Prostate gland (tissue), 2 donors: ENCODE data around the gene ENOX1. TPM values are rescaled to one million over a fixed set of nuclear protein-coding genes. Genes with fewer than 3 reads are reported as not detected.
A peak's percentile ranks its signal among the peaks of the same experiment; 100 is the strongest.

ENCODE experiments used
- DNase-seq: peaks from one replicate; pipeline ENCODE4 v3.0.0-alpha.2; 2019; ENCODE audit warnings: low spot score
- H3K27ac ChIP-seq, 2 donors: fragments of 200-600 bp; sonication (generic); 2 replicates each; pipeline ENCODE4 v1.5.1; 2017 to 2019
- H3K27me3 ChIP-seq: fragments of 200-600 bp; sonication (generic); replicated peaks from 2 replicates; pipeline ENCODE4 v1.5.1; 2019; ENCODE audit not compliant: insufficient read depth
- H3K36me3 ChIP-seq, 2 donors: fragments of 200-600 bp; sonication (generic); 1 replicate in 1 of 2; 2 replicates in 1 of 2; pipeline versions ENCODE4 v1.5.1 to v1.8.1; 2017 to 2019
- H3K4me1 ChIP-seq: fragments of 200-600 bp; sonication (generic); replicated peaks from 2 replicates; pipeline ENCODE4 v1.5.1; 2019
- H3K4me3 ChIP-seq, 2 donors: fragments of 200-600 bp; sonication (generic); 2 replicates each; pipeline ENCODE4 v1.5.1; 2017 to 2019
- H3K9me3 ChIP-seq: fragments of 200-600 bp; sonication (generic); 2 replicates; pipeline ENCODE4 v1.5.1; 2017
- CTCF ChIP-seq, 4 experiments: fragments of 200-600 bp in 2 of 4; fragments of 450-650 bp in 2 of 4; sonication (generic) in 2 of 4; IDR thresholded peaks; 1 replicate in 3 of 4; 2 replicates in 1 of 4; pipeline ENCODE4 v1.5.1; 2016 to 2019; ENCODE audit warnings: antibody characterized with exemption in 4 of 4, mild to moderate bottlenecking in 2 of 4, moderate library complexity in 2 of 4
- POLR2A ChIP-seq: fragments of 450-650 bp; IDR thresholded peaks from one replicate; pipeline ENCODE4 v1.6.1; 2016; ENCODE audit warnings: antibody characterized with exemption, mild to moderate bottlenecking
- POLR2AphosphoS5 ChIP-seq: sonication (generic); formaldehyde crosslinking; IDR thresholded peaks from one replicate; pipeline ENCODE4 v1.6.1; 2017; ENCODE audit warnings: antibody characterized with exemption
- WGBS: methylation state at CpG from one replicate; pipeline ENCODE4 v1.1.5; 2018; 5-methylcytosine and 5-hydroxymethylcytosine counted together
- intact Hi-C: fragments of 100-400 bp; cut with DNase I; formaldehyde crosslinking; loops from one replicate; pipeline ENCODE4 v1.14.2; 2022
- total RNA-seq, 2 donors: library from RNA; depleted of rRNA; stranded (reverse); fragments of >200 nt; gene quantifications; one replicate each; pipeline ENCODE4 v1.1.0, GENCODE V29; 2016

ENOX1 gene
- total RNA-seq, 2 donors from 2014 or later = 4.5 to 5.3 TPM

- Histone ChIP-seq H3K27ac (no peak overlapping the region), H3K4me3 (no peak overlapping the region), H3K4me1 (no peaks in the 10 kb centered on the region), H3K36me3 (no peaks in the 10 kb centered on the region), H3K27me3 (no peaks in the 10 kb centered on the region), H3K9me3 (no peaks in the 10 kb centered on the region)
- DNase-seq = no peak
- TF ChIP-seq CTCF (IDR thresholded peaks at IDR 0.05) = no peak
- no peak for TF ChIP-seq POLR2A
- TF ChIP-seq POLR2AphosphoS5 = no peak
- intact Hi-C loops = no loop called here
- 37% methylated on average over 2 of the region's 2 CpGs for WGBS
These were observed 249.6 kb downstream of the ENOX1 start for GRCh38 chr13:43537124-43537523.

- no peaks in the 10 kb centered on the region for H3K36me3 ChIP-seq
- H3K9me3 ChIP-seq = no peaks in the 10 kb centered on the region
- H3K4me3 ChIP-seq = no peak overlapping the region
- no peaks in the 10 kb centered on the region for H3K4me1 ChIP-seq
- no peak overlapping the region for H3K27ac ChIP-seq
- peak; percentile 66 for TF ChIP-seq POLR2AphosphoS5
- no peak for TF ChIP-seq CTCF (IDR thresholded peaks at IDR 0.05)
- intact Hi-C loops = no loop called here
- DNase-seq = no peak
- H3K27me3 ChIP-seq = no peaks in the 10 kb centered on the region
These were observed 257.0 kb downstream of the ENOX1 start for GRCh38 chr13:43529796-43530195.

GRCh38 chr13:43528992-43529391 lies 257.8 kb downstream of the ENOX1 start:
- no peaks in the 10 kb centered on the region for H3K9me3 ChIP-seq
- intact Hi-C loops = no loop called here
- no peaks in the 10 kb centered on the region for H3K36me3 ChIP-seq
- H3K4me1 ChIP-seq = no peaks in the 10 kb centered on the region
- 92% methylated on average over 6 of the region's 6 CpGs for WGBS
- no peak for TF ChIP-seq CTCF (IDR thresholded peaks at IDR 0.05)
- H3K4me3 ChIP-seq = no peak overlapping the region
- H3K27me3 ChIP-seq = no peaks in the 10 kb centered on the region
- no peak overlapping the region for H3K27ac ChIP-seq
- DNase-seq = no peak

- no peak for DNase-seq
- Histone ChIP-seq H3K4me3 (no peak overlapping the region), H3K36me3 (no peaks in the 10 kb centered on the region), H3K27ac (no peak overlapping the region), H3K4me1 (no peaks in the 10 kb centered on the region), H3K9me3 (no peaks in the 10 kb centered on the region), H3K27me3 (no peaks in the 10 kb centered on the region)
- intact Hi-C loops = no loop called here
- no peak for TF ChIP-seq CTCF (IDR thresholded peaks at IDR 0.05)
- no peak for TF ChIP-seq POLR2A
- TF ChIP-seq POLR2AphosphoS5 = no peak
These were observed 264.0 kb downstream of the ENOX1 start for GRCh38 chr13:43522788-43523187.

- intact Hi-C loops = no loop called here
- WGBS = 53% methylated on average over 5 of the region's 5 CpGs
- no peak for DNase-seq
- no peaks in the 10 kb centered on the region for H3K4me1 ChIP-seq
- no peaks in the 10 kb centered on the region for H3K27me3 ChIP-seq
- TF ChIP-seq CTCF (IDR thresholded peaks at IDR 0.05) (no peak), POLR2AphosphoS5 (no peak), POLR2A (no peak)
- H3K4me3 ChIP-seq = no peak overlapping the region
- no peaks in the 10 kb centered on the region for H3K36me3 ChIP-seq
- H3K27ac ChIP-seq = no peak overlapping the region
- H3K9me3 ChIP-seq = no peaks in the 10 kb centered on the region
These were observed 266.4 kb downstream of the ENOX1 start for GRCh38 chr13:43520351-43520750.
